GM18861 (cell line): ENCODE results near the gene ANKRD13C.
A peak's percentile ranks its signal among the peaks of the same experiment; 100 is the strongest.

Experiments used
- ATAC-seq: cut with Tn5 transposase; IDR thresholded peaks from one replicate; pipeline ENCODE4 v1.9.1; 2021; ENCODE audit not compliant: unreplicated experiment

Gene ANKRD13C

DNA sequence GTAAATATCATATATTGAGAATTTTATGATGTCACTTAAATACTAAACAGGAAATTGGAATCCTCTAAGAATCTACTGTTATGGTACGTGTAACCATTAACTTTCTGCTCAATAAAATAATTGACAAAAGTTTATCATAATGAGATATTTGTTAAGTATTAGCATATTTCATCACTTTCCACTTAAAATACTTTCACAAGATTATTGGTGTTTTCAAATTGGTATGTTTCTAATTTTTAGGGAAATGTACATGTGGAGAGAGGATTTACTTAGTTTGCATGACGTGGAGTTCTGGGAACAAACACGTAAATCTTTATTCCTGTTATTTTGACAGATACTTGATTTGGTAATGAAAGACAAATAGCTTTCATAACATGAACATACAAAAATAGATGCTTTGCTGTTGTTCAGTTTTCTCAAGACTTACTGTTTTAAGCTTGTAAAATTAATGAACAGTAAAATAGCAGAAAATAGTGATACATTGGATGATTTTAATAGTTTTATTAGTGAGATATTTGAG, 131.7 kb downstream of the ANKRD13C start:
- no peak for ATAC-seq

DNA sequence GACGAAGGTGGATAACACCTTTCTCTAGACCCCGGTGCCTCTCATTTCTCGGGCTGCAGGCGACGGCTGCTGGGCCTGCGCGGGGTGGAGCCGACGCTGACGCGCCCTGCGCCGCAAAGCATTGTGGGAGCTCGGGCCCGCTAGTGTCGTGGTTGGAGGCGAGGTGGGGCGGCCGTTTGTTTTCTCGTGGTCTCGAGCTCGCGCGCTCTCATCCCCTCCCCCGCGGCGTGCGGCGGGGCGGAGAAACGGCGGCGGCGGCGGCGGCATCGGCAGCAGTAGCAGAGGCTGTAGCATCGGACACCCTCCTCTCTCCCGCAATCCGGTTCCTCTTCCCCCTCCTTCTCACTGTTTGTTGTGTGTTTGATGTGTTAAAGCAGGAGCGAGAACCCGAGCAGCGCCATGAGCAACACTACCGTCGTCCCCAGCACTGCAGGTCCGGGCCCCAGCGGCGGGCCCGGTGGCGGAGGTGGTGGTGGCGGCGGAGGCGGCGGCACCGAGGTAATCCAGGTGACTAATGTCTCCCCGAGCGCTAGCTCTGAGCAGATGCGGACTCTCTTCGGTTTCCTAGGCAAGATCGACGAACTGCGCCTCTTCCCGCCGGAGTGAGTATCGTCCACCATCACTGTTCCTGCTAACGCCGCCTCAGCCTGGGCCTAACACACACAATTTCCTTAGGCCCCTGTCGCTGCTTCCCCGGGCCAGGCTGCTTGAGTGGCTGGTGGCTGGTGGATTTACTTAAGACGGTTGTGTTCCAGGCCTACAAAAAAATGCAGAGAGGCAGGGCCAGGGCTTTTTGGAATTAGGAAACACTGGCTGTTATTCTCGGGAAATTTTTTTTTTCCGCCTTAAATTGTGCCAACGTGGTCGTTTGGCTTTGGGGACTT, 133.0 kb downstream of the ANKRD13C start, which contains the start of gene SRSF11:
SRSF11 (plus strand) TSS at position 143 of the 884 bp plus-strand sequence; CDS start at position 400, 257 bp downstream.
- peak; percentile 74 for ATAC-seq

DNA sequence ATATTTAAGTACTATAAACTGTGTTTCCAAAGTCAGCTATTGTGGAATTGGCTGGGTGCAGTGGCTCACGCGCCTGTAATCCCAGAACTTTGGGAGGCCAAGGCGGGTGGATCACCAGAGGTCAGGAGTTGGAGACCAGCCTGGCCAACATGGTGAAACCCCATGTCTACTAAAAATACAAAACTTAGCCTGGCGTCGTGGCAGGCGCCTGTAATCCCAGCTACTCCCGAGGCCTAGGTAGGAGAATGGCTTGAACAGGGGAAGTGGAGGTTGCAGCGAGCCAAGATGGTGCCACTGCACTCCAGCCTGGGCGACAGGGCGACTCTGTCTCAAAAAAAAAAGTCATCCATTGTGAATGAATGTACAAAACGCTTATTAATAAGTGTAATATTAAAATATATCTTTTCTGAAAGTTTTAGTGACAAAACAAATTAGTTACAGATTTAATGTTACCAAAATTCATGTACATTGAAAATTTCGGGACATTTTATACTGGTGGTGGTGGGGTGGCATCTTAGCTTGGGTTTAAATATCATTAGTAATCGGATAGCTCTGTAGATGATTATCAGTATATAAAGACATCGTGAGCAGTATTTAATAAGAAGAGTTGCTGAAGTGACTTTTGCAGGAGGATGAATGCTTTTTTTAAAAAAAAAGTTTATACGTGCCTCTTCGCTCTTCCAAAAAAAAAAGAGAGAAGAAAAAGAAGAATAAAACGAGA, 133.8 kb downstream of the ANKRD13C start:
- peak; percentile 8 for ATAC-seq

DNA sequence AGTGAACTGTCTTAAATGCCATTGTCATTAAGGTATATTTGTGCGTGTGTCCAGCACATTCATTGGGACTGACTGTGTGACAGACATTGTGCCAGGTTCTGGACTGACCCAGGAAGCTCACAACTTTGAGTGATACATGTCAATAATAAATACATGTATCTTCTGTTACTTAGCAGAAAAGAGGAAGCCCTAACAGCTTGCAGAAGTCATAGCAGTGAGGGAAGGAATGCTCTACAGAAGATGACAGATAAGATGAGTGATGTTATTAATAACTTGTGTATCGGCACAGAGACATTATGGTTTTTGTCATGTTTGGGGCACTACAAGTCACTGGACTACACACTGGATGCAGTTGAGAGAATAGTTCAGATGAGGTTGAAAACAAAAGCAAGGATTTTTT, 134.5 kb downstream of the ANKRD13C start:
- ATAC-seq, result no peak

DNA sequence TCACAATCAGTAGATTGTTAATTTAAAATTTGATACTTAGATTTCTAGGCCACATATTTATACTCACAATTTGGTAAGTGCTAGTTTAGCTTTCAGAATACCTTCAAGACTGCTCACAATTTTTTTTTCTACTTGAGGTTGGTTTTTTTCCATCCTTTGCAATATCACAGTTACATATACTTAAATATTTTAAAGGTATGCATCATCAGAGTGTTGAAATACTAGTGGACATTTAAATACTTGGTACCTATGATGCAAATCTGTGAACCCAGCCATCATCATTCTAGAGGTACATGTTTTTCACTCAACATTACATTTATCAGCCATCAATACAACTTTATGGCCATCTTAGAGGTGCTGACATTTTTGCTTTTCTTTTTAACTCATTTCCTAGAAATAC, 143.0 kb downstream of the ANKRD13C start:
- no peak for ATAC-seq

DNA sequence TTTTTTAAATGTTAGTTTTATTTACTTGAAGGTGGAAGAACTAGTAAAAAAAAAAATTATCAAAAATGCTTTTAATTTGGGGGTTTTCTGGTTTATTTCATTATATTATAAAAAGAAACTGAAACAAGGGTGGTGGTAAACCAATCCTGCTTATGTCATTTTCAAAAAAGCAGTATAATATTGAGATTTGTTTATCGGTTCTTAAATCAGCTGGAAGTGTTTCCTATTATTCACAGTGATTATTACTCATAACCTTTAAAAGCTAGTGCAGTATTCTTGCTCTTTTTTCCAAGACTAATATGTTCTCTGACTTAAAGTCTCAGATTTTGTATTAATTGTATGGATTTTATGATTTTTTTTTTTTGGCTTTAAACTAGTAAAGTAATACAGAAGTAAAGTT, 143.7 kb downstream of the ANKRD13C start:
- ATAC-seq, result no peak
